ENCODE measurements around the gene CCDC170.

CCDC170 gene

GRCh38 chr6:151546941-151547659 lies 53.3 kb downstream of the CCDC170 start:
- DNase-seq (ENCODE audit: low read depth in 2 of 2): no peak

- DNase-seq (ENCODE audit: low read depth in 2 of 2): no peak
Observed at GRCh38 chr6:151548201-151548600, 54.4 kb downstream of the CCDC170 start.

DNA sequence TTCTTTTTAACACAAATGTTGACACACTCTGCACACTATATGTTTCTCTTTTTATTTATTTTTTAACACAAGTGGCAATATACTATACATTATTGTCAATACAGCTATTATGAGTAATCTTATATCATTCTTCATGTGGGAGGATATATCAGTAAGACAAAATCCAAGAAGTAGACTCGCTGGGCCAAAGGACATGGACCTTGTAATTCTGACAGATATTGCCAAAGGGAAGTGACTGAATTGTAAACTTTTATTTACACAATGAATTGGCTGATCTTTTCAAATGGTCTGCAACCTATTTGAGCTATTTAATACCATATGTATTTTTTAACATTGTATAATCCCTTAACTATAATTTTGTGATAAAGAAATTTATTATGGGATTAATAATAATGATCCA lies 56.0 kb downstream of the CCDC170 start:
- DNase-seq (ENCODE audit: low read depth in 2 of 2): no peak

DNA sequence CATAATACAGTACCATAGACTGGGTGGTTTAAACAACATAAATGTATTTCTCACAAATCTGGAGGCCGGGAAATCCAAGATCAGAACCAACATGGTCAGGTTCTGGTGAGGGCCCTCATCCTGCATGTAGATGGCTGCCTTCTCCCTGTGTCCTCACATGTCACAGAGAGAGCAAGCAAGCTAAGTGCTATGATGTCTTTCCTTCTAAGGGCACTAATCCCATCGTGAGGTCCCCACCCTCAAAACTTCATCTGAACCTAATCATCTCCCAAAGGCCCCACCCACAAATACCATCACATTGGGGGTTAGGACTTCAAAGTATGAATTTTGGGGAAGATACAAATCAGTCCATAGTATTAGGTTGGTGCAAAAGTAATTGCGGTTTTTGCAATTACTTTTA lies 56.8 kb downstream of the CCDC170 start:
- DNase-seq (ENCODE audit: low read depth in 2 of 2): no peak

- DNase-seq (ENCODE audit: low read depth in 2 of 2): no peak
Observed at GRCh38 chr6:151551223-151551857, 57.5 kb downstream of the CCDC170 start.

GRCh38 chr6:151553416-151554165 lies 59.8 kb downstream of the CCDC170 start:
- no peak for DNase-seq (ENCODE audit: low read depth in 2 of 2)

DNA sequence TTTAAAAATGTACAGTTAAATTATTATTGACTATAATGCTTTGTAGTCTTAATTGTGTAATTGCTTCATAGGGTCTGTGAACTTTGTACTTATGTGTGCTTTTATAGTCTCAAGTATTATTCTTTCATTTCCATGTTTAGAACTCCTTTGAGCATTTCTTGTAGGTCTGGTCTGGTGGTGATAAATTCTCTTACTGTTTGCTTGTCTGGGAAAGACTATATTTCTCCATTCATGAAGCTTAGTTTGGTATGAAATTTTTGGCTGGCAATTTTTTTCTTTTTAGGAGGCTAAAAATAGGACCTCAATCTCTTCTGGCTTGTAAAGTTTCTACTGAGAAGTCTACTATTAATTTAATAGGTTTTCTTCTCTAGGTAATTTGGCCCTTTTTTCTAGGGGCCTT lies 67.4 kb downstream of the CCDC170 start:
- no peak for DNase-seq (ENCODE audit: low read depth in 2 of 2)

DNA sequence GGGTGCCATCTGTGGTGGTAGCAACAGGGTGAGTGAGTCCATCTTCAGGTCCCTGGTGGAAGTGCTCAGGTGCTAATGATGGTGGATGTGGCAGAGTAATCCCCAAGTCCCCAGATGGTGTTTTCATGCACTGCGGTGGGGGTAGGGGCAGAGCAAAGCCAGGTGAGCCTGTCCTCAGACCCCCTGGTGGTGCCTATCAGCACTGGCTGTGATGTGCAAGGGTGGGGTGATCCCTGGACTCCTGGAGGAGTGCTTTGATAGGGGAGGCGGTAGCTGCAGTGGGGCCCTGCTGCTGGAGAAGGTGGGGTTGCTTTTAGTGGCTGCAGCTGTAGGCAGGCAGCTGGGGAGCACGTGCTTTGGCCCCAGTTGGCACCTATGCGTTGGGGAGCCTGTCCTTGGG lies 70.8 kb downstream of the CCDC170 start:
- no peak for DNase-seq (ENCODE audit: low read depth in 2 of 2)

- no peak for DNase-seq (ENCODE audit: low read depth in 2 of 2)
Observed at GRCh38 chr6:151565940-151566339, 72.1 kb downstream of the CCDC170 start.

- DNase-seq (ENCODE audit: low read depth in 2 of 2): no peak
Observed at GRCh38 chr6:151566557-151566956, 72.7 kb downstream of the CCDC170 start.

GRCh38 chr6:151576633-151577032 lies 82.8 kb downstream of the CCDC170 start:
- no peak for DNase-seq (ENCODE audit: low read depth in 2 of 2)

DNA sequence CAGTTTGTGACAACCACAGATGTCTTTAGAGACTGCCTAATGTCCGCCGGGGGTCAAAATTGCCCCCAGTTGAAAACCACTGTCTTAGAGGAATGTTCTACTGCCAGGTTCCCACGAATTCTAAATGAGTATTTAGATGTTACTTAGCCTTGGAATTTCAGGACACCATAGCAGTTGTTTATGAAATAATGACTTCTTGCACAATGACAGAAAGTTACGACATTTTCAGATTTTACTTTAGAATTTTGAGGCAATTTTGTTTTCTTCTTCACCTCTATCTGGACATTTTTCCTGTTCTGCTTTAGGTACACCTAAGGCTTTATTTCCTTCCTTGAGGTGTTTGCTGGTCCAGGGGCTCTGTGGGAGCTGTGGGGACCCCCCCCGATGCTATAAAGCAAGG lies 83.4 kb downstream of the CCDC170 start:
- no peak for DNase-seq (ENCODE audit: low read depth in 2 of 2)

DNA sequence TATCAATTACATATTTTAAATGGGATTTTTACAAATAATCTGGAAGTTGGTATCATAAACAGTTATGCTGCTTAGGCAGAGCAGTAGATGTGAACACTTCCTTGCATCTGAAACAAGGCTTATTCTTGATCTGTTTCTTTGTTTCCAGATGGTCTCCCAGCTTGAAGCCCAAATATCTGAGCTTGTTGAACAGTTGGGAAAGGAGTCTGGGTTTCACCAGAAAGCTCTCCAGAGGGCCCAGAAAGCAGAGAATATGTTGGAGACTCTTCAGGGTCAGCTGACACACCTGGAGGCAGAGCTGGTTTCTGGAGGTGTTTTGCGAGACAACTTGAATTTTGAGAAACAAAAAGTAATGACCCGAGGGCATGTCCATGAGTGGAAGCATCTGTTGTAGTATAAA lies 91.9 kb downstream of the CCDC170 start:
- DNase-seq (ENCODE audit: low read depth in 2 of 2): no peak

GRCh38 chr6:151589667-151590066 lies 95.8 kb downstream of the CCDC170 start:
- DNase-seq (ENCODE audit: low read depth in 2 of 2): no peak

- DNase-seq (ENCODE audit: low read depth in 2 of 2): no peak
Observed at GRCh38 chr6:151590742-151591141, 96.9 kb downstream of the CCDC170 start.

DNA sequence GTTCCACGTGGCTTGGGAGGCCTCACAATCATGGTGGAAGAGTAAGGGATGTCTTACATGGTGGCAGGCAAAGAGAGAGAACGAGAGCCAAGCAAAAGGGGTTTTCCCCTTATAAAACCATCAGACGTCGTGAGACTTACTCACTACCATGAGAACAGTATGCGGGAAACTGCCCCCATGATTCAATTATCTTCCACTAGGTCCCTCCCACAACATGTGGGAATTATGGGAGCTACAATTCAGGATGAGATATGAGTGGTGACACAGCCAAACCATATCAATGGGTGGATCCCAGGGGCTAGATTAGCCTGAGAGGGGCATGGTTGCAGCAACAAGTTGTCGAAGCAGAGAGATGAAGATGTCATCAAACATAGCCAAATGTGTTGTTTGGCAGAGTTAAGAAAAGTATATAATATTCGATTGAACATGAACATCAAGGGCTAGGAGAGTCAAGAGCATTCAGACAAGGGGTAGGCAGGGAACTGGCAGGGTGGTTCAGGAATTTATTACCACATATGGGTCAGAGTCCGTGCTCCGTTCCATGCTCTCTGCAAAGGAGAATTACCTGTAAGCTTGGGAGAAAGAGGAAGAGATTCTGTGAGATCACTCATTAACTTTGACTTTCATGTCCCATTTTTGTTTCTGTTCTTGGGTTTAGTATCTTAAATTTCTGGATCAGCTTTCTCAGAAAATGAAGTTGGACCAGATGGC lies 98.8 kb downstream of the CCDC170 start:
- DNase-seq (ENCODE audit: low read depth in 2 of 2): no peak

GRCh38 chr6:151609146-151609902 lies 115.5 kb downstream of the CCDC170 start:
- DNase-seq (ENCODE audit: low read depth in 2 of 2): no peak

DNA sequence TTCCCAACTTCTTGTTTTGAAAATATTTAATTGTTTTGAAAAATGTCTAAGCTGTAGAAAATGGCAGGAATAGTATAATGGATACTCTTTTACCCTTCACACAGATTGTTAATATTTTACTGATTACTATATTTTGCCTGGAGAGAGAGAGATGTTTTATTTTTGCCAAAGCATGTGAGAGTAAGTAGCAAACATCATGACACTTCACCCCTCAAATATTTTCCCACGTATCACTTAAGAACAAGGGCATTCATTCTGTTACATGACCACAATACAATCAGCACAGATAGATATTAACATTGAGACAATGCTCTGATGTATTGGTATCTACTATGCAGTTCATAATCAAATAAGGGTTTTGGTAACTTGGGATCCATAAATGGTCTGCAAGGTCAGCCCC lies 116.5 kb downstream of the CCDC170 start:
- DNase-seq (ENCODE audit: low read depth in 2 of 2): no peak

DNA sequence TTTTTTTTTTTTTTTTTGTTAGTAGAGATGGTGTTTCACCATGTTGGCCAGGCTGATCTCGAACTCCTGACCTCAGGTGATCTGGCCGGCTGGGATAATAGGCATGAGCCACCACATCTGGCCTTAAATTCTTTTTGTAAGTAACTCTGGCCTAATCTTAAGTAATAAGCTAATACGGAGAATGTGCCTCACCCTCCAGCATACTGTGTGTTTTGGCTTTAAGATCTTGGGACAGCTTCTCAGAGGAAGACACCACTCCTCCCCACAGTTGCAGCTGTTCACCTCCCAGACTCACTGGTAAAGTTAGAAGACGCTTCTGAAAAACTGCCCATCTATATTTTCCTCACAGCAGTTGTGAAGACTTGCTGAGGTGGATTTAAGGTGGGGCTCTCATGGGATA lies 120.8 kb downstream of the CCDC170 start:
- DNase-seq (ENCODE audit: low read depth in 2 of 2): no peak

- DNase-seq (ENCODE audit: low read depth in 2 of 2): no peak
Observed at GRCh38 chr6:151616091-151616513, 122.3 kb downstream of the CCDC170 start.

GRCh38 chr6:151616600-151616999 lies 122.8 kb downstream of the CCDC170 start:
- no peak for DNase-seq (ENCODE audit: low read depth in 2 of 2)

- DNase-seq (ENCODE audit: low read depth in 2 of 2): no peak
Observed at GRCh38 chr6:151617539-151617938, 123.7 kb downstream of the CCDC170 start.
